HepG2 (cell line): ENCODE measurements around the gene YBX2. TPM values are rescaled to one million over a fixed set of nuclear protein-coding genes. Genes with fewer than 3 reads are reported as not detected.

Experiments
- JARID2 ChIP-seq: sonication (generic); formaldehyde crosslinking; IDR thresholded peaks from 2 replicates; pipeline ENCODE4 v1.8.1; 2023; ENCODE audit warnings: missing genetic modification reagents, inconsistent platforms; ENCODE audit not compliant: insufficient replicate concordance
- KIAA2018 ChIP-seq: sonication (generic); formaldehyde crosslinking; IDR thresholded peaks from 2 replicates; pipeline ENCODE4 v1.5.0; 2020; ENCODE audit warnings: mild to moderate bottlenecking, missing genetic modification reagents, borderline replicate concordance
- PRMT3 ChIP-seq: sonication (generic); formaldehyde crosslinking; IDR thresholded peaks from 2 replicates; pipeline ENCODE4 v1.8.1; 2022; ENCODE audit warnings: low read depth, mild to moderate bottlenecking, moderate library complexity, missing genetic modification reagents, borderline replicate concordance
- ZNF609 ChIP-seq: sonication (generic); formaldehyde crosslinking; IDR thresholded peaks from 2 replicates; pipeline ENCODE4 v1.4.0; 2020; ENCODE audit warnings: mild to moderate bottlenecking, missing genetic modification reagents, borderline replicate concordance
- polyA plus RNA-seq, 8 experiments: library from polyadenylated mRNA; depleted of rRNA in 3 of 8; stranded (reverse) in 7 of 8; unstranded in 1 of 8; fragments of >200 nt; fragmentation: Illumina TruSeq in 4 of 8; extraction: Trizol in 4 of 8; gene quantifications; 2 replicates each; pipeline versions ENCODE4 v1.2.1 to v1.2.3, GENCODE V29; 2011 to 2016; ENCODE audit warnings: low read depth in 4 of 8, missing spikeins in 1 of 8, mixed read lengths in 1 of 8; ENCODE audit not compliant: insufficient read depth in 1 of 8
- total RNA-seq, 5 experiments: library from RNA; depleted of rRNA; stranded (reverse); fragments of >200 nt; fragmentation: Illumina TruSeq; extraction: Trizol; gene quantifications; 2 replicates each; pipeline ENCODE4 v1.2.3, GENCODE V29; 2016; ENCODE audit warnings: low read depth in 1 of 5

YBX2 gene
- total and polyA plus RNA-seq, 2 of the 13 experiments (the other 11 are each of a cell fraction or from before 2014, with no cell fraction given), result 0.12 to 0.22 TPM

GRCh38 chr17:7307686-7308624, 13.5 kb upstream of the YBX2 start (continued):
- TF ChIP-seq KIAA2018 (no peak), ZNF609 (CRISPR knock-in tag) (no peak), JARID2 (no peak), PRMT3 (CRISPR knock-in tag) (no peak)
